HEK293T (cell line): ENCODE results near the gene EFR3B.

ENCODE experiments used
- CTCF ChIA-PET: fragments of 350-600 bp; formaldehyde crosslinking; extraction: SDS; loops from one replicate; lab custom pipeline; 2021; ENCODE audit warnings: antibody characterized with exemption, inconsistent platforms; lab: Yijun Ruan, JAX
- POLR2A ChIA-PET: fragments of 350-600 bp; formaldehyde crosslinking; extraction: SDS; loops from one replicate; lab custom pipeline; 2020; ENCODE audit warnings: antibody characterized with exemption, inconsistent platforms; lab: Yijun Ruan, JAX
- DNase-seq: peaks from one replicate; pipeline ENCODE4 v3.0.0; 2012; ENCODE audit warnings: mixed read lengths; ENCODE audit errors: extremely low spot score
- ARNT ChIP-seq: fragments of 450-650 bp; IDR thresholded peaks from 2 replicates; pipeline ENCODE4 v1.6.1; 2017; ENCODE audit warnings: mild to moderate bottlenecking
- BHLHE40 ChIP-seq: fragments of 450-650 bp; IDR thresholded peaks from 2 replicates; pipeline ENCODE4 v1.6.1; 2016; ENCODE audit warnings: mild to moderate bottlenecking, moderate library complexity, borderline replicate concordance
- CTBP1 ChIP-seq: fragments of 450-650 bp; IDR thresholded peaks from 2 replicates; pipeline ENCODE4 v1.6.1; 2016; ENCODE audit warnings: borderline replicate concordance
- ELF4 ChIP-seq: fragments of 450-650 bp; IDR thresholded peaks from 2 replicates; pipeline ENCODE4 v1.6.1; 2017; ENCODE audit warnings: antibody characterized with exemption
- FOXA1 ChIP-seq: fragments of 450-650 bp; IDR thresholded peaks from 2 replicates; pipeline ENCODE4 v1.6.1; 2016; ENCODE audit warnings: mild to moderate bottlenecking
- FOXK2 ChIP-seq: fragments of 450-650 bp; IDR thresholded peaks from 2 replicates; pipeline ENCODE4 v1.6.1; 2016; ENCODE audit warnings: mild to moderate bottlenecking
- FOXM1 ChIP-seq: fragments of 450-650 bp; IDR thresholded peaks from 2 replicates; pipeline ENCODE4 v1.6.1; 2017; ENCODE audit warnings: mild to moderate bottlenecking, borderline replicate concordance
- HDGF ChIP-seq: fragments of 450-650 bp; IDR thresholded peaks from 2 replicates; pipeline ENCODE4 v1.6.1; 2017; ENCODE audit warnings: antibody characterized with exemption, borderline replicate concordance
- L3MBTL2 ChIP-seq: fragments of 450-650 bp; conservative IDR thresholded peaks from 2 replicates; pipeline ENCODE4 v1.6.1; 2016; ENCODE audit warnings: mild to moderate bottlenecking
- LEF1 ChIP-seq: fragments of 450-650 bp; IDR thresholded peaks from 2 replicates; pipeline ENCODE4 v1.6.1; 2017; ENCODE audit warnings: mild to moderate bottlenecking, borderline replicate concordance
- NFRKB ChIP-seq: fragments of 450-650 bp; IDR thresholded peaks from 2 replicates; pipeline ENCODE4 v1.6.1; 2016; ENCODE audit warnings: mild to moderate bottlenecking, moderate library complexity
- PKNOX1 ChIP-seq: fragments of 450-650 bp; IDR thresholded peaks from 2 replicates; pipeline ENCODE4 v1.6.1; 2016
- SP1 ChIP-seq: fragments of 450-650 bp; IDR thresholded peaks from 2 replicates; pipeline ENCODE4 v1.6.1; 2017
- SUZ12 ChIP-seq: fragments of 450-650 bp; IDR thresholded peaks from 2 replicates; pipeline ENCODE4 v1.6.1; 2016; ENCODE audit warnings: mild to moderate bottlenecking
- TARDBP ChIP-seq: fragments of 450-650 bp; IDR thresholded peaks from 2 replicates; pipeline ENCODE4 v1.6.1; 2016
- ZNF384 ChIP-seq: fragments of 450-650 bp; IDR thresholded peaks from 2 replicates; pipeline ENCODE4 v1.6.1; 2016

The EFR3B gene

GRCh38 chr2:25201794-25202193 is 159.9 kb downstream of the EFR3B start:
- CTCF ChIA-PET = no interaction called here
- POLR2A ChIA-PET = no interaction called here
- no peak for DNase-seq
- TF ChIP-seq ARNT (no peak), CTBP1 (no peak), FOXK2 (no peak), NFRKB (no peak), FOXA1 (no peak), LEF1 (no peak), FOXM1 (no peak), BHLHE40 (no peak), SP1 (no peak), ELF4 (no peak), ZNF384 (no peak), L3MBTL2 (no peak), HDGF (no peak), SUZ12 (no peak), PKNOX1 (no peak), TARDBP (no peak)

GRCh38 chr2:25202275-25202674 is 160.4 kb downstream of the EFR3B start:
- no peak for DNase-seq
- POLR2A ChIA-PET = no interaction called here
- CTCF ChIA-PET = no interaction called here
- TF ChIP-seq SUZ12 = no peak
- TF ChIP-seq PKNOX1 = no peak
- no peak for TF ChIP-seq FOXK2
- TF ChIP-seq ARNT = no peak
- no peak for TF ChIP-seq L3MBTL2
- TF ChIP-seq CTBP1 = no peak
- no peak for TF ChIP-seq FOXM1
- no peak for TF ChIP-seq ELF4
- no peak for TF ChIP-seq FOXA1
- TF ChIP-seq NFRKB = no peak
- no peak for TF ChIP-seq LEF1
- no peak for TF ChIP-seq HDGF
- no peak for TF ChIP-seq TARDBP
- no peak for TF ChIP-seq BHLHE40
- TF ChIP-seq SP1 = no peak
- no peak for TF ChIP-seq ZNF384

- DNase-seq = no peak
- CTCF ChIA-PET = no interaction called here
Measured at GRCh38 chr2:25204190-25204838, 162.4 kb downstream of the EFR3B start.

GRCh38 chr2:25207078-25207545 is 165.2 kb downstream of the EFR3B start:
- ChIA-PET CTCF (no interaction called here), POLR2A (no interaction called here)
- no peak for DNase-seq
- TF ChIP-seq BHLHE40 (no peak), SP1 (no peak), PKNOX1 (no peak), LEF1 (no peak), HDGF (no peak), ARNT (no peak), FOXA1 (no peak)

More at GRCh38 chr2:25204190-25204838, 162.4 kb downstream of the EFR3B start:
- POLR2A ChIA-PET = no interaction called here
- TF ChIP-seq ZNF384 (no peak), FOXK2 (no peak), SP1 (no peak), HDGF (no peak)
